ENCODE data around the gene ADI1.

GRCh38 chr2:3542107-3542506, 22.8 kb upstream of the ADI1 start:
- no peak for TF ChIP-seq CTCF (IDR thresholded peaks at IDR 0.05; ENCODE audit: poor library complexity)
- no peak for TF ChIP-seq EZH2phosphoT487 (IDR thresholded peaks at IDR 0.05; ENCODE audit: low read depth, severe bottlenecking, unreplicated experiment)
